Hepatic stellate cell (primary cell): ENCODE measurements around the gene EOLA1.
"Not testable (repeated sequence)": the region's sequence is repeated elsewhere in the genome, so short reads cannot be mapped to it uniquely, and the experiment has no call there.

ENCODE experiments used
- DNase-seq: peaks from one replicate; pipeline ENCODE4 v3.0.0; 2011; ENCODE audit warnings: low spot score

EOLA1 gene

GRCh38 chrX:149540621-149541520 is at the start of gene EOLA1:
Gene EOLA1, plus strand, starts transcription at chrX:149541012. Its CDS starts 4,619 bp downstream, at chrX:149545631.
- peak; percentile 56 for DNase-seq

GRCh38 chrX:149491812-149492211 is 49.0 kb upstream of the EOLA1 start:
- no peak for DNase-seq

GRCh38 chrX:149493567-149494562 is 46.9 kb upstream of the EOLA1 start:
- DNase-seq = no peak

GRCh38 chrX:149494844-149495565 is 45.8 kb upstream of the EOLA1 start:
- DNase-seq = no peak

GRCh38 chrX:149495573-149496071 is 45.2 kb upstream of the EOLA1 start:
- peak; percentile 61 for DNase-seq

GRCh38 chrX:149497054-149497453 is 43.8 kb upstream of the EOLA1 start:
- no peak for DNase-seq

GRCh38 chrX:149497626-149498025 is 43.2 kb upstream of the EOLA1 start:
- peak; percentile 17 for DNase-seq

- no peak for DNase-seq
These were observed 42.0 kb upstream of the EOLA1 start for GRCh38 chrX:149498767-149499166.

- DNase-seq = no peak
These were observed 41.0 kb upstream of the EOLA1 start for GRCh38 chrX:149499766-149500165.

GRCh38 chrX:149502923-149503322 is 37.9 kb upstream of the EOLA1 start:
- DNase-seq = not testable (repeated sequence)

- not testable (repeated sequence) for DNase-seq
These were observed 37.4 kb upstream of the EOLA1 start for GRCh38 chrX:149503446-149503845.

GRCh38 chrX:149504226-149504914 is 36.4 kb upstream of the EOLA1 start:
- DNase-seq = no peak

GRCh38 chrX:149504915-149505651 is 35.7 kb upstream of the EOLA1 start, which contains the start of gene IDS:
Gene IDS, minus strand, starts transcription at chrX:149505306. Its CDS starts 169 bp downstream, at chrX:149505137.
- DNase-seq = peak; percentile 77

- DNase-seq = no peak
These were observed 35.1 kb upstream of the EOLA1 start for GRCh38 chrX:149505671-149506070.

GRCh38 chrX:149506349-149506748 is 34.5 kb upstream of the EOLA1 start:
- no peak for DNase-seq

GRCh38 chrX:149508467-149508866 is 32.3 kb upstream of the EOLA1 start:
- no peak for DNase-seq

- DNase-seq = no peak
These were observed 30.4 kb upstream of the EOLA1 start for GRCh38 chrX:149510386-149510785.

GRCh38 chrX:149511081-149511480 is 29.7 kb upstream of the EOLA1 start:
- no peak for DNase-seq

- peak; percentile 53 for DNase-seq
These were observed 28.5 kb upstream of the EOLA1 start for GRCh38 chrX:149512225-149512885.
